Prostate gland (tissue), 2 donors: ENCODE results near the gene SGCA. TPM values are rescaled to one million over a fixed set of nuclear protein-coding genes. Genes with fewer than 3 reads are reported as not detected.

ENCODE experiments used
- DNase-seq: peaks from one replicate; pipeline ENCODE4 v3.0.0-alpha.2; 2019; ENCODE audit warnings: low spot score
- H3K27ac ChIP-seq, 2 donors: fragments of 200-600 bp; sonication (generic); 2 replicates each; pipeline ENCODE4 v1.5.1; 2017 to 2019
- H3K27me3 ChIP-seq: fragments of 200-600 bp; sonication (generic); replicated peaks from 2 replicates; pipeline ENCODE4 v1.5.1; 2019; ENCODE audit not compliant: insufficient read depth
- H3K36me3 ChIP-seq, 2 donors: fragments of 200-600 bp; sonication (generic); 1 replicate in 1 of 2; 2 replicates in 1 of 2; pipeline versions ENCODE4 v1.5.1 to v1.8.1; 2017 to 2019
- H3K4me1 ChIP-seq: fragments of 200-600 bp; sonication (generic); replicated peaks from 2 replicates; pipeline ENCODE4 v1.5.1; 2019
- H3K4me3 ChIP-seq, 2 donors: fragments of 200-600 bp; sonication (generic); 2 replicates each; pipeline ENCODE4 v1.5.1; 2017 to 2019
- H3K9me3 ChIP-seq: fragments of 200-600 bp; sonication (generic); 2 replicates; pipeline ENCODE4 v1.5.1; 2017
- POLR2A ChIP-seq: fragments of 450-650 bp; IDR thresholded peaks from one replicate; pipeline ENCODE4 v1.6.1; 2016; ENCODE audit warnings: antibody characterized with exemption, mild to moderate bottlenecking
- POLR2AphosphoS5 ChIP-seq: sonication (generic); formaldehyde crosslinking; IDR thresholded peaks from one replicate; pipeline ENCODE4 v1.6.1; 2017; ENCODE audit warnings: antibody characterized with exemption
- WGBS: methylation state at CpG from one replicate; pipeline ENCODE4 v1.1.5; 2018; 5-methylcytosine and 5-hydroxymethylcytosine counted together
- intact Hi-C: fragments of 100-400 bp; cut with DNase I; formaldehyde crosslinking; loops from one replicate; pipeline ENCODE4 v1.14.2; 2022
- total RNA-seq, 2 donors: library from RNA; depleted of rRNA; stranded (reverse); fragments of >200 nt; gene quantifications; one replicate each; pipeline ENCODE4 v1.1.0, GENCODE V29; 2016
- TF ChIP-seq, protein P1 (sequence below), 4 experiments: fragments of 200-600 bp in 2 of 4; fragments of 450-650 bp in 2 of 4; sonication (generic) in 2 of 4; IDR thresholded peaks; 1 replicate in 3 of 4; 2 replicates in 1 of 4; pipeline ENCODE4 v1.5.1; 2016 to 2019; ENCODE audit warnings: antibody characterized with exemption in 4 of 4, mild to moderate bottlenecking in 2 of 4, moderate library complexity in 2 of 4

Gene SGCA
- total RNA-seq, 2 donors from 2014 or later: 13.9 to 19.4 TPM

DNA sequence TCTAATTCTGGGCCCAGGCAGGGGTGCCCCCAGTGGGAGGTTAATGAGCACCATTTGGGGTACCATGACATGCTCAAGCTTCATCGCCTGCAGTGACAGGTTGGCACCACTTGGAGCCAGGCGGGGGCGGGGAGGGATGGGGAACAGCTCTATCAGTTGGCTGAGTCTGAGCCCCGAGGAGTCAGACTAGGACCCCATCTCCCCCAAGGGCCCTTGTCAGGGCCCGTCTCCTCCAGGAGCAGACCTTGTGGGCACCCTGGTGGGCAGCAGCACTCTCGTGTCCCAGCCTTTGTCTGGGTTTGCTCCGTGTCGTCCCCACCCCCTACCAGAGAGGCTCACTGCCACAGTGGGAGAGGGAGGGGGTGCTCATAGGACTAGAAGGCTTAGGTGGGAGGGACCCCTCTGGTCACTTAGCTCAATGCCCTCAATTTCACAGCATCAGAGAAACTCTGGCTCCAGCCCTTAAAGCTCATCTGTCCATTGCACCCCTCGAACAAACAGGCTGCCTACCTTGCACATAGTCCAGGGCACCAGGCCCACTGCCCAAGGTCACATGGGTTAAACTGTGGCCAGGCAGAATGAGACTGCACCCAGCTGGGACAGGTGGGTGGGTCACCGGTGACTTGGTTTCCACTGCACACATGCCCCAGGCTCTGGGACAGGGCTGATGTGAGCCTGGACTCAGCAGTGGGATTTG, 19.4 kb upstream of the SGCA start:
- TF ChIP-seq, protein P1, sequence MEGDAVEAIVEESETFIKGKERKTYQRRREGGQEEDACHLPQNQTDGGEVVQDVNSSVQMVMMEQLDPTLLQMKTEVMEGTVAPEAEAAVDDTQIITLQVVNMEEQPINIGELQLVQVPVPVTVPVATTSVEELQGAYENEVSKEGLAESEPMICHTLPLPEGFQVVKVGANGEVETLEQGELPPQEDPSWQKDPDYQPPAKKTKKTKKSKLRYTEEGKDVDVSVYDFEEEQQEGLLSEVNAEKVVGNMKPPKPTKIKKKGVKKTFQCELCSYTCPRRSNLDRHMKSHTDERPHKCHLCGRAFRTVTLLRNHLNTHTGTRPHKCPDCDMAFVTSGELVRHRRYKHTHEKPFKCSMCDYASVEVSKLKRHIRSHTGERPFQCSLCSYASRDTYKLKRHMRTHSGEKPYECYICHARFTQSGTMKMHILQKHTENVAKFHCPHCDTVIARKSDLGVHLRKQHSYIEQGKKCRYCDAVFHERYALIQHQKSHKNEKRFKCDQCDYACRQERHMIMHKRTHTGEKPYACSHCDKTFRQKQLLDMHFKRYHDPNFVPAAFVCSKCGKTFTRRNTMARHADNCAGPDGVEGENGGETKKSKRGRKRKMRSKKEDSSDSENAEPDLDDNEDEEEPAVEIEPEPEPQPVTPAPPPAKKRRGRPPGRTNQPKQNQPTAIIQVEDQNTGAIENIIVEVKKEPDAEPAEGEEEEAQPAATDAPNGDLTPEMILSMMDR (IDR thresholded peaks at IDR 0.05): no peak
- TF ChIP-seq POLR2A (no peak), POLR2AphosphoS5 (no peak)
- no peak overlapping the region for H3K27ac ChIP-seq
- DNase-seq: no peak
- H3K27me3 ChIP-seq: no peaks in the 10 kb centered on the region
- H3K4me1 ChIP-seq: peaks cover 14% of the 10 kb centered on the region
- H3K4me3 ChIP-seq: peak overlapping the region in 1 of 2 donors; percentile 86
- H3K9me3 ChIP-seq: no peaks in the 10 kb centered on the region
- WGBS: 62% methylated on average over 10 of the region's 10 CpGs
- intact Hi-C loops: no loop called here
- H3K36me3 ChIP-seq: peaks cover 0 to 8% of the 10 kb centered on the region in 2 donors

DNA sequence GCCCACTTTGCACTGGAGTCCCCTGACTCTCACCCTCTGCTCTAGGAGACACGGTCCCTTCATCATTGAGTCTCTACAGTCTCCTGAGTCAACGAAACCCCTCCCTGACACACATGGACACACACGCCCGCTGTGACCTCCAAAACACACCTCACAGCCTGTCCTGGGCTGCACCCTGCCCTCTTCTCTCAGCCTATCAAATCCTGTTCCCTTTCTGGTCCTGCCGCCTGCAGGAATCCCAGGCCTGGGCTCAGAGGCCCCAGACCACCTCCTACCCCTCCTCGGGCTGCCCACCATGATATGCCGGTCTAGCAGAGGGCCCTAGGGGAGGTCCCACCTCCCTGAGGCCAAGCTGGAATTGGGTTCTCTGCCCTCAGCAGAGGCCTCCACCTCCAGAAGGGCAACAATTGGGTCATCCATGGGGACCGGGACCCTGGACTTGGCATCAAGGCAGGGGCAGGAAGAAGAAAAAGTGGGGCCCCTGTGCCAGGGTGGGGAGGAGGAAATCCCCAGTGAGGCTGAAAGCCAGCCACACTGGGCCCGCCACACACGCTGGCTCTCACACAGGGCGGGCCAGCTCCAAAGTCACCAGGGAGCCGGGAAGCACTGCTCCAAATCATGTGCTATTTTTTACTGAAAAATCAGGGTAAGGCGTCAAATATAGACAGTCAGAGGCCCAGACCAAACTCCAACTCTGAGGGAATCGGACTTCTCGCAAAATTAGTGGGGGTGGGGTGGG, 18.7 kb upstream of the SGCA start:
- H3K27me3 ChIP-seq: no peaks in the 10 kb centered on the region
- TF ChIP-seq POLR2AphosphoS5: no peak
- no peak for TF ChIP-seq POLR2A
- TF ChIP-seq, protein P1 (IDR thresholded peaks at IDR 0.05): no peak
- H3K9me3 ChIP-seq: no peaks in the 10 kb centered on the region
- DNase-seq: no peak
- peaks cover 16% of the 10 kb centered on the region for H3K4me1 ChIP-seq
- peak overlapping the region; percentile 69 to 86 for H3K4me3 ChIP-seq
- 45% methylated on average over 14 of the region's 15 CpGs for WGBS
- peak overlapping the region; percentile 38 to 90 for H3K27ac ChIP-seq
- intact Hi-C loops: no loop called here
- H3K36me3 ChIP-seq: peaks cover 0 to 8% of the 10 kb centered on the region in 2 donors

DNA sequence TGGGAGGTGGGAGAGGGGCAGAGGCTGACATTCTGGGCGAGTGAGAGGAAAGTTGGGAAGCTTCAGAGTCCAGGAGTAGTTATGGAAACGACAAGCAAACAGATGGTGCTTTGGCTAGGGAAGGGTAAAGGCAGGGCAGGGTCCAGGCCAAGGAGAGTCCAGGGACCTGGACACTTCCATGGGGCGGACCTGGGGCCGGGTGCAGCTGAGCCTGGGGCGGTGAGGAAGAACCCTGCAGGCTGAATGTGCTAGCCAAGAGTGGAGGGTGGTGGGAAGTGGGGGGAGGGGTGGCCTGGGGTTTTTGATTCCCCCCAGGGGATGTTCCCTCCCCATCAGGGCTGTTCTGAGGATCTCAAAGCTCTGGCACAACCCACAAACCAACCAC, 18.0 kb upstream of the SGCA start:
- H3K4me1 ChIP-seq: peaks cover 19% of the 10 kb centered on the region
- TF ChIP-seq POLR2AphosphoS5: no peak
- no peak for TF ChIP-seq POLR2A
- TF ChIP-seq, protein P1 (IDR thresholded peaks at IDR 0.05): no peak
- peaks cover 0 to 8% of the 10 kb centered on the region in 2 donors for H3K36me3 ChIP-seq
- H3K9me3 ChIP-seq: no peaks in the 10 kb centered on the region
- peak overlapping the region; percentile 38 to 90 for H3K27ac ChIP-seq
- H3K27me3 ChIP-seq: no peaks in the 10 kb centered on the region
- intact Hi-C loops: no loop called here
- WGBS: 7% methylated on average over 5 of the region's 5 CpGs
- DNase-seq: no peak
- H3K4me3 ChIP-seq: peak overlapping the region; percentile 69 to 86

DNA sequence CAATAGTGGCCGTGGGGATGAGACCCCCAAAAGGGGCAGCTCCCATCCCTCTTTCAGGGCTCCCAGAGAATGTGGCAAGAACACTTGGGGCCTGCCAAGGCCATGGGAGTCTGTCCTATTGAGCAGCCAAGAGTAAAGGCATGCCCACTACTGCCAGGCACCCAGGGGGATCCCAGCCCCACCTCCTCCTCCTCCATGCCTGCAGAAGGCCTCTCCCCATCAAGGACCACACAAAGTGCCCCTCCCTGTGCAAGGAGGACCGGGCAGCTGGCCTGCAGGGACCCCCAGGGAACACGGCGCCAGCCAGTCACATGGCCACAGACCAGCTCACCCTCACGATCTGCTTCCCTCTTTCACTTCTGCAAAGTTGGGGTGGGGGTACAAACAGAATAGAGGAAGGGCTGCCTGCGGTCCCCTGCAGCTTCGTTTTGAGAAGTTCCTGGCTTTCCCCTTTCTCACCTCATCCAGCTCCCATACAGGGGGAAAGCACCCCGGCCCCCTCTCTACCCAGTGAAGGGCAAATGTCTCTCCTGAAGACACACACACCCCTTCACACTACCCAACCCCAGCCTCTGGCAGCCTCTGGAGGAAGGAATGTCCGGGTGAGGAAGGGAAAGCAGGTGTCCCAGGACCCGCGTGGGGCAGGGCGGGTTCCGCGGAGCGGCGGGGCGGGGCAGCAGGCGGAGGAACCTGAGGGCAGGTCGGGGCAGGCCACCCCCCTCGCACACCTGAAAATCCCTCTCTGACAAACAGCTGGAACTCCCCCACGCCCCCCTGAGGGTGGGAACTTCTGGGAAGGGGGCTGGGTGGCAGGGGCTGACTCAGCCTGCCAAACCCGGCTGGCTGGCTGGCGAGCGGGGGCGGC, 17.3 kb upstream of the SGCA start:
- H3K27me3 ChIP-seq: no peaks in the 10 kb centered on the region
- peak; percentile 83 for DNase-seq
- intact Hi-C loops: no loop called here

More for the DNA sequence above, 17.3 kb upstream of the SGCA start:
- peak overlapping the region; percentile 69 to 86 for H3K4me3 ChIP-seq
- 3% methylated on average over 25 of the region's 25 CpGs for WGBS
- TF ChIP-seq POLR2A (peak; percentile 30), POLR2AphosphoS5 (peak; percentile 60)
- TF ChIP-seq, protein P1 (IDR thresholded peaks at IDR 0.05): peak in 1 of 4 experiments; percentile 52
- no peaks in the 10 kb centered on the region for H3K9me3 ChIP-seq
- H3K36me3 ChIP-seq: peaks cover 0 to 4% of the 10 kb centered on the region in 2 donors
- peaks cover 19% of the 10 kb centered on the region for H3K4me1 ChIP-seq
- peak overlapping the region; percentile 77 to 90 for H3K27ac ChIP-seq
